ENCODE measurements around the gene TSSC4.

- TF ChIP-seq TRIM28 (IDR thresholded peaks at IDR 0.05; ENCODE audit: borderline replicate concordance, low read length) (no peak), GLIS1 (tag by site-specific recombination; IDR thresholded peaks at IDR 0.05) (no peak), ZNF138 (tag by site-specific recombination; IDR thresholded peaks at IDR 0.05; ENCODE audit: borderline replicate concordance) (no peak), ZNF544 (tag by site-specific recombination; IDR thresholded peaks at IDR 0.05) (no peak), ZNF473 (tag by site-specific recombination; IDR thresholded peaks at IDR 0.05) (no peak), ZNF501 (tag by site-specific recombination; IDR thresholded peaks at IDR 0.05) (no peak), ZNF335 (tag by site-specific recombination; conservative IDR thresholded peaks at IDR 0.05) (no peak)
- TF ChIP-seq, protein P1, sequence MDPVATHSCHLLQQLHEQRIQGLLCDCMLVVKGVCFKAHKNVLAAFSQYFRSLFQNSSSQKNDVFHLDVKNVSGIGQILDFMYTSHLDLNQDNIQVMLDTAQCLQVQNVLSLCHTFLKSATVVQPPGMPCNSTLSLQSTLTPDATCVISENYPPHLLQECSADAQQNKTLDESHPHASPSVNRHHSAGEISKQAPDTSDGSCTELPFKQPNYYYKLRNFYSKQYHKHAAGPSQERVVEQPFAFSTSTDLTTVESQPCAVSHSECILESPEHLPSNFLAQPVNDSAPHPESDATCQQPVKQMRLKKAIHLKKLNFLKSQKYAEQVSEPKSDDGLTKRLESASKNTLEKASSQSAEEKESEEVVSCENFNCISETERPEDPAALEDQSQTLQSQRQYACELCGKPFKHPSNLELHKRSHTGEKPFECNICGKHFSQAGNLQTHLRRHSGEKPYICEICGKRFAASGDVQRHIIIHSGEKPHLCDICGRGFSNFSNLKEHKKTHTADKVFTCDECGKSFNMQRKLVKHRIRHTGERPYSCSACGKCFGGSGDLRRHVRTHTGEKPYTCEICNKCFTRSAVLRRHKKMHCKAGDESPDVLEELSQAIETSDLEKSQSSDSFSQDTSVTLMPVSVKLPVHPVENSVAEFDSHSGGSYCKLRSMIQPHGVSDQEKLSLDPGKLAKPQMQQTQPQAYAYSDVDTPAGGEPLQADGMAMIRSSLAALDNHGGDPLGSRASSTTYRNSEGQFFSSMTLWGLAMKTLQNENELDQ (tag by site-specific recombination; IDR thresholded peaks at IDR 0.05; ENCODE audit: low read depth): no peak
- TF ChIP-seq, protein P2, sequence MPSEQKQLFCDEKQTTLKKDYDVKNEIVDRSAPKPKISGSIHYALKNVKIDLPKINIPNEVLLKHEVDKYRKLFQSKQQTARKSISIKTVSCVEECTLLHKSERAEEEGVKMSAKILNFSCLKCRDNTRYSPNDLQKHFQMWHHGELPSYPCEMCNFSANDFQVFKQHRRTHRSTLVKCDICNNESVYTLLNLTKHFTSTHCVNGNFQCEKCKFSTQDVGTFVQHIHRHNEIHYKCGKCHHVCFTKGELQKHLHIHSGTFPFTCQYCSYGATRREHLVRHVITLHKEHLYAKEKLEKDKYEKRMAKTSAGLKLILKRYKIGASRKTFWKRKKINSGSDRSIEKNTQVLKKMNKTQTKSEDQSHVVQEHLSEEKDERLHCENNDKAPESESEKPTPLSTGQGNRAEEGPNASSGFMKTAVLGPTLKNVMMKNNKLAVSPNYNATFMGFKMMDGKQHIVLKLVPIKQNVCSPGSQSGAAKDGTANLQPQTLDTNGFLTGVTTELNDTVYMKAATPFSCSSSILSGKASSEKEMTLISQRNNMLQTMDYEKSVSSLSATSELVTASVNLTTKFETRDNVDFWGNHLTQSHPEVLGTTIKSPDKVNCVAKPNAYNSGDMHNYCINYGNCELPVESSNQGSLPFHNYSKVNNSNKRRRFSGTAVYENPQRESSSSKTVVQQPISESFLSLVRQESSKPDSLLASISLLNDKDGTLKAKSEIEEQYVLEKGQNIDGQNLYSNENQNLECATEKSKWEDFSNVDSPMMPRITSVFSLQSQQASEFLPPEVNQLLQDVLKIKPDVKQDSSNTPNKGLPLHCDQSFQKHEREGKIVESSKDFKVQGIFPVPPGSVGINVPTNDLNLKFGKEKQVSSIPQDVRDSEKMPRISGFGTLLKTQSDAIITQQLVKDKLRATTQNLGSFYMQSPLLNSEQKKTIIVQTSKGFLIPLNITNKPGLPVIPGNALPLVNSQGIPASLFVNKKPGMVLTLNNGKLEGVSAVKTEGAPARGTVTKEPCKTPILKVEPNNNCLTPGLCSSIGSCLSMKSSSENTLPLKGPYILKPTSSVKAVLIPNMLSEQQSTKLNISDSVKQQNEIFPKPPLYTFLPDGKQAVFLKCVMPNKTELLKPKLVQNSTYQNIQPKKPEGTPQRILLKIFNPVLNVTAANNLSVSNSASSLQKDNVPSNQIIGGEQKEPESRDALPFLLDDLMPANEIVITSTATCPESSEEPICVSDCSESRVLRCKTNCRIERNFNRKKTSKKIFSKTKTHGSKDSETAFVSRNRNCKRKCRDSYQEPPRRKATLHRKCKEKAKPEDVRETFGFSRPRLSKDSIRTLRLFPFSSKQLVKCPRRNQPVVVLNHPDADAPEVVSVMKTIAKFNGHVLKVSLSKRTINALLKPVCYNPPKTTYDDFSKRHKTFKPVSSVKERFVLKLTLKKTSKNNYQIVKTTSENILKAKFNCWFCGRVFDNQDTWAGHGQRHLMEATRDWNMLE (tag by site-specific recombination; conservative IDR thresholded peaks at IDR 0.05; ENCODE audit: low read depth): no peak
Measured at GRCh38 chr11:2375964-2376551, 24.5 kb upstream of the TSSC4 start.
